ENCODE measurements around the gene TFDP2.

The TFDP2 gene

DNA sequence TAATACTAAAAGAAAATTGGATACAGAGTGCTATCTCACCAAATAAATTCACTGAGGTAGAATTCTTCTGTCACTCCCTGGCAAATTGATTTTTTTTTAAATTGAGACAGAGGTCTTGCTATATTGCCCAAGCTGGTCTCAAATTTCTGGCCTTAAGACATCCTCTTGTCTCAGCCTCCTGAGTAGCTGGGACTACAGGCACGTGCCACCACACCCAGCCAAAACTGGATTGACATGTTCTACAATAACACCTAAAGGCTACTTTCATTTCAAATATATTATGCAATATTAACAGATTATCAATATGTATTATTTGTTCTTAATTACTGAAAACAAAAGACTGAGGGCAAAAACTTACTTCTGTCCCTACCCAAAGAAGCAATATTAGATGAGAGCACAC, 36.7 kb downstream of the TFDP2 start:
- no peaks in the 10 kb centered on the region for H3K27me3 ChIP-seq (ENCODE audit: insufficient read depth, poor library complexity, severe bottlenecking)
- H3K27ac ChIP-seq (replicated peaks) = no peak overlapping the region
- no peak for DNase-seq (ENCODE audit: low read depth in 1 of 2, low spot score in 1 of 2)
- no peak overlapping the region for H3K4me3 ChIP-seq (replicated peaks; ENCODE audit: insufficient read depth, low read length)
- no peak for TF ChIP-seq GABPA (IDR thresholded peaks at IDR 0.05; ENCODE audit: low read depth)
- no peak for TF ChIP-seq SPI1 (IDR thresholded peaks at IDR 0.05; ENCODE audit: borderline replicate concordance, low read depth)
- TF ChIP-seq, protein P1, sequence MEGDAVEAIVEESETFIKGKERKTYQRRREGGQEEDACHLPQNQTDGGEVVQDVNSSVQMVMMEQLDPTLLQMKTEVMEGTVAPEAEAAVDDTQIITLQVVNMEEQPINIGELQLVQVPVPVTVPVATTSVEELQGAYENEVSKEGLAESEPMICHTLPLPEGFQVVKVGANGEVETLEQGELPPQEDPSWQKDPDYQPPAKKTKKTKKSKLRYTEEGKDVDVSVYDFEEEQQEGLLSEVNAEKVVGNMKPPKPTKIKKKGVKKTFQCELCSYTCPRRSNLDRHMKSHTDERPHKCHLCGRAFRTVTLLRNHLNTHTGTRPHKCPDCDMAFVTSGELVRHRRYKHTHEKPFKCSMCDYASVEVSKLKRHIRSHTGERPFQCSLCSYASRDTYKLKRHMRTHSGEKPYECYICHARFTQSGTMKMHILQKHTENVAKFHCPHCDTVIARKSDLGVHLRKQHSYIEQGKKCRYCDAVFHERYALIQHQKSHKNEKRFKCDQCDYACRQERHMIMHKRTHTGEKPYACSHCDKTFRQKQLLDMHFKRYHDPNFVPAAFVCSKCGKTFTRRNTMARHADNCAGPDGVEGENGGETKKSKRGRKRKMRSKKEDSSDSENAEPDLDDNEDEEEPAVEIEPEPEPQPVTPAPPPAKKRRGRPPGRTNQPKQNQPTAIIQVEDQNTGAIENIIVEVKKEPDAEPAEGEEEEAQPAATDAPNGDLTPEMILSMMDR (IDR thresholded peaks at IDR 0.05; ENCODE audit: insufficient read depth, low read length) = no peak
- TF ChIP-seq POLR2AphosphoS5 (IDR thresholded peaks at IDR 0.05; ENCODE audit: low read depth) = no peak
- TF ChIP-seq REST (IDR thresholded peaks at IDR 0.05; ENCODE audit: insufficient replicate concordance, low read depth) = no peak

DNA sequence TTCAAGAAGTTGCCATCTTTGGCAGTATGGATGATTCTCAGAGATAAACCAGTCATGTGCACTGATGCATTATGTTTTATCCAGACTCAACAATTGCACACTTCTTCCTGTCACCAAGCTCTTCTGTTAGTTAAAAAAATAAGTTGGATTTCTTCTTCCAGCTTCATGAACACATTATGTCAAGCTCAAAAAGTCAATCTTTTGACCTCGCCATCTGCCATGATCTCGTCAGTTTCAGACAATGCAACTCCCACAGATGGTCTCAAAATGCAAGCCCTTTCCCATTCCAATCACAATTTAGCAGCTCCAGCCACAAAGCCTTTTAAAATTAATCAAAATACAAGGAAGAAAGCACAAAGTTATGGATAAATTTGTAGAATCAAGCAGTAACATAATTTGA, 42.8 kb downstream of the TFDP2 start:
- H3K4me3 ChIP-seq (replicated peaks; ENCODE audit: insufficient read depth, low read length) = no peak overlapping the region
- TF ChIP-seq SPI1 (IDR thresholded peaks at IDR 0.05; ENCODE audit: borderline replicate concordance, low read depth) = no peak
- TF ChIP-seq GABPA (IDR thresholded peaks at IDR 0.05; ENCODE audit: low read depth) = no peak
- no peak for TF ChIP-seq REST (IDR thresholded peaks at IDR 0.05; ENCODE audit: insufficient replicate concordance, low read depth)
- TF ChIP-seq POLR2AphosphoS5 (IDR thresholded peaks at IDR 0.05; ENCODE audit: low read depth) = no peak
- TF ChIP-seq, protein P1 (IDR thresholded peaks at IDR 0.05; ENCODE audit: insufficient read depth, low read length) = no peak
- H3K27ac ChIP-seq (replicated peaks) = no peak overlapping the region
- H3K27me3 ChIP-seq (ENCODE audit: insufficient read depth, poor library complexity, severe bottlenecking) = no peaks in the 10 kb centered on the region
- no peak for DNase-seq (ENCODE audit: low read depth in 1 of 2, low spot score in 1 of 2)

DNA sequence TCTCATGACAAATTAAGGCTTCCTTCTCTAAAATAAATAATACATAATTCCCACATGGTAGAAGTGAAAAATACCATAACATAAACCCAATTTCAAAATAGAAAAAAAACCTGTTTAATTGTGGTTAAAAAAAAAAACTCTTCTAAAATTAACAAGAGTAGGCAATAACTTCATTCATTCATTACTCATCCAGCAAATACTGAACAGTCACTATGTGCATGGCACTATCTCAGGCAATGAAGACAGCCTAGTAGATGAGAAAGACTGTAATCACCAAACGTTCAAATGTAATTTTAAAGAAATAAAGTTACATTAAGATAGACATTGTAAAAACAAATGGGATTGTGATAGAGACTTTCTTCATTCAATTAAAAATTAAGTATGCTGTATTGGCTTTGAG, 43.4 kb downstream of the TFDP2 start:
- Histone ChIP-seq H3K4me3 (replicated peaks; ENCODE audit: insufficient read depth, low read length) (no peak overlapping the region), H3K27ac (replicated peaks) (no peak overlapping the region), H3K27me3 (ENCODE audit: insufficient read depth, poor library complexity, severe bottlenecking) (no peaks in the 10 kb centered on the region)
- TF ChIP-seq, protein P1 (IDR thresholded peaks at IDR 0.05; ENCODE audit: insufficient read depth, low read length) = no peak
- no peak for TF ChIP-seq POLR2AphosphoS5 (IDR thresholded peaks at IDR 0.05; ENCODE audit: low read depth)
- no peak for TF ChIP-seq SPI1 (IDR thresholded peaks at IDR 0.05; ENCODE audit: borderline replicate concordance, low read depth)
- TF ChIP-seq REST (IDR thresholded peaks at IDR 0.05; ENCODE audit: insufficient replicate concordance, low read depth) = no peak
- no peak for TF ChIP-seq GABPA (IDR thresholded peaks at IDR 0.05; ENCODE audit: low read depth)
- no peak for DNase-seq (ENCODE audit: low read depth in 1 of 2, low spot score in 1 of 2)
